A549 (cell line): Measurements from ENCODE around the gene PKP1. TPM values are rescaled to one million over a fixed set of nuclear protein-coding genes. Genes with fewer than 3 reads are reported as not detected.

Source experiments
- ATAC-seq, 2 experiments: fragments of 200-7000 bp in 1 of 2; fragments of >200 bp in 1 of 2; cut with Nextera tagmentation in 1 of 2; cut with Tn5 transposase in 1 of 2; 3 replicates each; pipeline versions ENCODE4 v1.8.0 to v1.9.1; 2018 to 2020; ENCODE audit warnings: mild to moderate bottlenecking in 1 of 2, moderate library complexity in 1 of 2
- CTCF ChIA-PET: fragments of 300-600 bp; sonication (Branson Sonifier 250); formaldehyde crosslinking; extraction: SDS; loops from one replicate; lab custom pipeline; 2021; ENCODE audit warnings: antibody characterized with exemption, inconsistent platforms; lab: Yijun Ruan, JAX
- POLR2A ChIA-PET: fragments of 350-600 bp; formaldehyde crosslinking; extraction: SDS; loops from one replicate; lab custom pipeline; 2021; ENCODE audit warnings: antibody characterized with exemption, inconsistent platforms; lab: Yijun Ruan, JAX
- DNase-seq, 2 experiments: peaks; one replicate each; pipeline versions ENCODE4 v3.0.0 to v3.0.0-alpha.2; 2011 to 2016; ENCODE audit warnings: low read depth in 1 of 2, low spot score in 1 of 2
- FAIRE-seq: peaks from 2 replicates; lab custom pipeline; 2011; peaks lifted over from hg19 to GRCh38; lab: Jason Lieb, UNC
- H3K27ac ChIP-seq, 2 experiments: fragments of >200 bp; sonication (Bioruptor Twin); formaldehyde crosslinking; 3 replicates each; pipeline ENCODE4 v1.5.1; 2016 to 2017
- H3K4me1 ChIP-seq: fragments of >200 bp; sonication (Bioruptor Twin); formaldehyde crosslinking; 3 replicates; pipeline ENCODE4 v1.6.1; 2016
- H3K4me2 ChIP-seq: fragments of >200 bp; sonication (Bioruptor Twin); formaldehyde crosslinking; 3 replicates; pipeline ENCODE4 v1.6.1; 2016
- H3K4me3 ChIP-seq: fragments of >200 bp; sonication (Bioruptor Twin); formaldehyde crosslinking; 3 replicates; pipeline ENCODE4 v1.5.1; 2016
- H3K9me3 ChIP-seq: fragments of >200 bp; sonication (Bioruptor Twin); formaldehyde crosslinking; 3 replicates; pipeline ENCODE4 v1.6.1; 2016
- CEBPB ChIP-seq, 2 experiments: fragments of >200 bp in 1 of 2; sonication (Bioruptor Twin) in 1 of 2; formaldehyde crosslinking in 1 of 2; IDR thresholded peaks; 2 replicates each; pipeline ENCODE4 v1.6.1; 2012 to 2016
- EHMT2 ChIP-seq: fragments of 200-600 bp; sonication (generic); IDR thresholded peaks from 2 replicates; pipeline ENCODE4 v1.6.1; 2016; ENCODE audit warnings: antibody characterized with exemption, low read depth, mild to moderate bottlenecking, moderate library complexity
- ESRRA ChIP-seq: fragments of 150-350 bp; IDR thresholded peaks from 2 replicates; pipeline ENCODE4 v1.6.1; 2014; ENCODE audit warnings: mild to moderate bottlenecking, low read length, borderline replicate concordance
- FOSL2 ChIP-seq, 2 experiments: fragments of 450-650 bp in 1 of 2; fragments of >200 bp in 1 of 2; sonication (Bioruptor Twin) in 1 of 2; formaldehyde crosslinking; IDR thresholded peaks; 2 replicates each; pipeline versions ENCODE4 v1.5.0 to v1.6.1; 2016 to 2020; ENCODE audit warnings: mild to moderate bottlenecking in 1 of 2, moderate library complexity in 1 of 2
- HEYL ChIP-seq: fragments of 250-450 bp; sonication (Bioruptor Pico); IDR thresholded peaks from 2 replicates; pipeline ENCODE4 v1.8.0; 2021; ENCODE audit warnings: mild to moderate bottlenecking, moderate library complexity
- HOXA7 ChIP-seq: fragments of 250-450 bp; sonication (Bioruptor Pico); IDR thresholded peaks from 2 replicates; pipeline ENCODE4 v1.5.0; 2020; ENCODE audit warnings: mild to moderate bottlenecking, moderate library complexity
- HOXB5 ChIP-seq: fragments of 250-450 bp; sonication (Bioruptor Pico); IDR thresholded peaks from 2 replicates; pipeline ENCODE4 v1.5.0; 2020; ENCODE audit warnings: mild to moderate bottlenecking, moderate library complexity
- JUNB ChIP-seq: fragments of >200 bp; sonication (Bioruptor Twin); formaldehyde crosslinking; IDR thresholded peaks from 2 replicates; pipeline ENCODE4 v1.6.1; 2016
- MAFK ChIP-seq: fragments of 450-650 bp; IDR thresholded peaks from 2 replicates; pipeline ENCODE4 v1.6.1; 2014; ENCODE audit not compliant: partially characterized antibody
- MAZ ChIP-seq: fragments of 150-350 bp; IDR thresholded peaks from 2 replicates; pipeline ENCODE4 v1.6.1; 2014; ENCODE audit warnings: antibody characterized with exemption, low read depth, low read length, borderline replicate concordance
- MYC ChIP-seq: IDR thresholded peaks from 2 replicates; pipeline ENCODE4 v1.6.1; 2012; ENCODE audit warnings: mild to moderate bottlenecking, inconsistent platforms, low read length, improper control_type of control experiment, borderline replicate concordance
- NPAS2 ChIP-seq: fragments of 250-450 bp; sonication (Bioruptor Pico); IDR thresholded peaks from 2 replicates; pipeline ENCODE4 v1.8.0; 2022; ENCODE audit warnings: mild to moderate bottlenecking, moderate library complexity, borderline replicate concordance
- NR3C1 ChIP-seq: fragments of >200 bp; sonication (Bioruptor Twin); formaldehyde crosslinking; IDR thresholded peaks from 3 replicates; pipeline ENCODE4 v1.6.1; 2017
- POLR2A ChIP-seq: IDR thresholded peaks from 2 replicates; pipeline ENCODE4 v1.6.1; 2012; ENCODE audit warnings: mild to moderate bottlenecking, low read length
- RARB ChIP-seq: fragments of 250-450 bp; sonication (Bioruptor Pico); IDR thresholded peaks from 2 replicates; pipeline ENCODE4 v1.8.0; 2021; ENCODE audit warnings: mild to moderate bottlenecking, moderate library complexity
- RCOR1 ChIP-seq: fragments of 150-350 bp; IDR thresholded peaks from 2 replicates; pipeline ENCODE4 v1.6.1; 2014; ENCODE audit warnings: antibody characterized with exemption, low read length, low read depth
- TFCP2L1 ChIP-seq: fragments of 250-450 bp; sonication (Bioruptor Pico); IDR thresholded peaks from 2 replicates; pipeline ENCODE4 v1.5.0; 2021; ENCODE audit warnings: mild to moderate bottlenecking
- TP53 ChIP-seq: fragments of 250-450 bp; sonication (Bioruptor Pico); IDR thresholded peaks from 2 replicates; pipeline ENCODE4 v1.5.0; 2021; ENCODE audit warnings: mild to moderate bottlenecking, moderate library complexity
- ZC3H11A ChIP-seq: fragments of 450-650 bp; IDR thresholded peaks from 2 replicates; pipeline ENCODE4 v1.6.1; 2014; ENCODE audit warnings: antibody characterized with exemption, mild to moderate bottlenecking
- WGBS: methylation state at CpG from one replicate; pipeline ENCODE4 v1.1.6; 2017; ENCODE audit errors: missing lambda C conversion rate; 5-methylcytosine and 5-hydroxymethylcytosine counted together
- polyA plus RNA-seq, 4 experiments: library from polyadenylated mRNA; depleted of rRNA in 3 of 4; stranded (reverse); fragments of >200 nt; fragmentation: RNase III in 1 of 4; extraction: RNeasy Plus Mini Kit Qiagen cat#74134 plus additional on column Dnase treatment in 1 of 4; gene quantifications; 2 replicates in 3 of 4; 3 replicates in 1 of 4; pipeline ENCODE4 v1.2.3, GENCODE V29; 2011 to 2017
- TF ChIP-seq, protein P1 (sequence below): fragments of 150-350 bp; IDR thresholded peaks from 2 replicates; pipeline ENCODE4 v1.6.1; 2014; ENCODE audit warnings: low read depth, mild to moderate bottlenecking, low read length
- TF ChIP-seq, protein P2 (sequence below): IDR thresholded peaks from 2 replicates; pipeline ENCODE4 v1.6.1; 2012
- TF ChIP-seq, protein P3 (sequence below): fragments of >200 bp; sonication (Bioruptor Twin); formaldehyde crosslinking; IDR thresholded peaks from 3 replicates; pipeline ENCODE4 v1.5.1; 2016
- TF ChIP-seq, protein P4 (sequence below): fragments of 250-450 bp; sonication (Bioruptor Pico); IDR thresholded peaks from 2 replicates; pipeline ENCODE4 v1.5.0; 2020; ENCODE audit warnings: low read depth, mild to moderate bottlenecking, moderate library complexity

Gene PKP1
- polyA plus RNA-seq, 2 of the 4 experiments (the other 2 are of a cell fraction): not detected

DNA sequence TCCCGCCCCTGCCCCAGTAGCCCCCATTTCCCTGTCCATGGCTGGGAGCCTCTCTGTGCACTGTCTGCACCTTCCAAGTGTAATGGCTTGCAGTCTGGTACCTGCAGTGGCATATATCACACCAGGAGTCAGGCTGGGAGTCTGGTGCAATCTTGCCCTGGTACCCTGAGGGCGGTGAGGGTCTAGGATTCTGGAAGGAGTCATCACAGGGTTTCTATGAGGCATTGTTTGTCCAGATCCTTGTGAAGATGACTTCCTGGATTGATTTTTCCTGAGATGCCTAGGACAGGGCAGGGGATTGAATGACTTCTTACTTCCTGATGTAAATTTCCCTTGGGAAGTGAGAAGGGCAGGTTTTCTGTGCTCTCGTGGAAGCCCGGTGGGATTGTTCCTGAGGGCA, 5.9 kb upstream of the PKP1 start:
- no peak for FAIRE-seq
- Histone ChIP-seq H3K4me2 (peak overlapping the region; percentile 25; the same call in 2 of the 3 replicates), H3K4me1 (peaks cover 40% of the 10 kb centered on the region), H3K27ac (peak overlapping the region; percentile 87; a peak in 5 of 6 replicates), H3K4me3 (no peak overlapping the region), H3K9me3 (no peaks in the 10 kb centered on the region)
- DNase-seq: peak in 1 of 2 experiments; percentile 27
- CTCF ChIA-PET: interaction anchor here (0.6 to 1.3 kb wide), 2 partner anchors 23 to 235 kb away, joined by 3 read pairs; no protein-coding TSS in a partner anchor
- TF ChIP-seq NR3C1: no peak
- no peak for TF ChIP-seq NPAS2 (CRISPR knock-in tag)
- TF ChIP-seq, protein P1, sequence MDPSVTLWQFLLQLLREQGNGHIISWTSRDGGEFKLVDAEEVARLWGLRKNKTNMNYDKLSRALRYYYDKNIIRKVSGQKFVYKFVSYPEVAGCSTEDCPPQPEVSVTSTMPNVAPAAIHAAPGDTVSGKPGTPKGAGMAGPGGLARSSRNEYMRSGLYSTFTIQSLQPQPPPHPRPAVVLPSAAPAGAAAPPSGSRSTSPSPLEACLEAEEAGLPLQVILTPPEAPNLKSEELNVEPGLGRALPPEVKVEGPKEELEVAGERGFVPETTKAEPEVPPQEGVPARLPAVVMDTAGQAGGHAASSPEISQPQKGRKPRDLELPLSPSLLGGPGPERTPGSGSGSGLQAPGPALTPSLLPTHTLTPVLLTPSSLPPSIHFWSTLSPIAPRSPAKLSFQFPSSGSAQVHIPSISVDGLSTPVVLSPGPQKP: no peak
- no peak for TF ChIP-seq FOSL2 (IDR thresholded peaks at IDR 0.05)
- no peak for TF ChIP-seq FOSL2 (CRISPR knock-in tag; IDR thresholded peaks at IDR 0.05)
- no peak for TF ChIP-seq TP53 (CRISPR knock-in tag)
- no peak for TF ChIP-seq HOXB5
- TF ChIP-seq, protein P2, sequence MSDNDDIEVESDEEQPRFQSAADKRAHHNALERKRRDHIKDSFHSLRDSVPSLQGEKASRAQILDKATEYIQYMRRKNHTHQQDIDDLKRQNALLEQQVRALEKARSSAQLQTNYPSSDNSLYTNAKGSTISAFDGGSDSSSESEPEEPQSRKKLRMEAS: no peak
- 88% methylated on average over 3 of the region's 4 CpGs for WGBS
- no peak for ATAC-seq
- POLR2A ChIA-PET: interaction anchor here (0.6 kb wide), 1 partner anchor 655 kb away, joined by 3 read pairs; no protein-coding TSS in a partner anchor

DNA sequence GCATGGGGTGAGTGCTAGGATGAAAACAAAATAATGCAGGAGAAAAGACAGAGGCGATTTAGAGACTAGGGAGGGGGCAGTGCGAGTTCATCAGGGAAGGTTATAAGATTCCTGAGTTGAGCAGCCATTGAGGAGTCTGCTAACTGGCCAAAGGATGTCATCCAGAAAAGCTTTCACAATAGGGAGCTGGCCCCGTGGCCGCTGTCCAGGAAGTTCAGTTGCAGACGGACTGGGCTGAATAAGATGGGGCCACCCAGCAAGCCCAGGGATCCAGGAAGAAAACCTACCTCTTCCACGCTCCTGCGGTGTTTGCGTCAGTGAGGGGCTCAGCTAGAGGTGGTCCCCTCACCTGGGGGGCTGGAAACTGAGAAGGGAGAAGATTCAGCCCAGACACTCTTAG, 4.0 kb upstream of the PKP1 start:
- Histone ChIP-seq H3K4me1 (peaks cover 38% of the 10 kb centered on the region), H3K9me3 (no peaks in the 10 kb centered on the region), H3K4me2 (no peak overlapping the region), H3K4me3 (no peak overlapping the region), H3K27ac (no peak overlapping the region)
- DNase-seq: no peak
- ChIA-PET POLR2A (no interaction called here), CTCF (interaction anchor here (0.9 to 2.1 kb wide), 5 partner anchors 10 to 82 kb away, joined by 3 to 9 read pairs (median 4); no protein-coding TSS in a partner anchor)
- no peak for ATAC-seq
- FAIRE-seq: no peak
- TF ChIP-seq HEYL (CRISPR knock-in tag): no peak
- TF ChIP-seq, protein P3, sequence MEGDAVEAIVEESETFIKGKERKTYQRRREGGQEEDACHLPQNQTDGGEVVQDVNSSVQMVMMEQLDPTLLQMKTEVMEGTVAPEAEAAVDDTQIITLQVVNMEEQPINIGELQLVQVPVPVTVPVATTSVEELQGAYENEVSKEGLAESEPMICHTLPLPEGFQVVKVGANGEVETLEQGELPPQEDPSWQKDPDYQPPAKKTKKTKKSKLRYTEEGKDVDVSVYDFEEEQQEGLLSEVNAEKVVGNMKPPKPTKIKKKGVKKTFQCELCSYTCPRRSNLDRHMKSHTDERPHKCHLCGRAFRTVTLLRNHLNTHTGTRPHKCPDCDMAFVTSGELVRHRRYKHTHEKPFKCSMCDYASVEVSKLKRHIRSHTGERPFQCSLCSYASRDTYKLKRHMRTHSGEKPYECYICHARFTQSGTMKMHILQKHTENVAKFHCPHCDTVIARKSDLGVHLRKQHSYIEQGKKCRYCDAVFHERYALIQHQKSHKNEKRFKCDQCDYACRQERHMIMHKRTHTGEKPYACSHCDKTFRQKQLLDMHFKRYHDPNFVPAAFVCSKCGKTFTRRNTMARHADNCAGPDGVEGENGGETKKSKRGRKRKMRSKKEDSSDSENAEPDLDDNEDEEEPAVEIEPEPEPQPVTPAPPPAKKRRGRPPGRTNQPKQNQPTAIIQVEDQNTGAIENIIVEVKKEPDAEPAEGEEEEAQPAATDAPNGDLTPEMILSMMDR: no peak
- no peak for TF ChIP-seq JUNB
- TF ChIP-seq MAZ: no peak
- 72% methylated on average over 8 of the region's 8 CpGs for WGBS

DNA sequence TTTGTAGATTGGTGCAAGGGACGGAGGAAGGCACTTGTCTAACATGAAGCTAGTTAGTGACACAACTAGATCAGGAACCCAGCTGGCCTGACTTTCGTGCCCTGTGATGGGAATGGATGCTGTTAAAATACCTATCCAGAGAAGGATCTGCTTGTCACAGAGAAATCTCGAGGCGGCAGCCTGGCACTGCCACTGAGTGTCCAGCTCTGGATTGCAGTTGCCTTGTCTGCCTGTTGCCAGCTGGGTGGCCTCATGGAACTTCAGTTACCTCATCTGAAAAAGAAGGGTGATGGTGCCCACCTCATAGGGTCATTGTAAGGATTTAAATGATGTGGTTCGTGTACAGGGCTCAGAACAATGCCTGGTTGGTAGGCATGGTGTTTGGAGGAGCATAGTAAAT, 2.4 kb upstream of the PKP1 start:
- ATAC-seq (no peak), FAIRE-seq (no peak), DNase-seq (no peak)
- 68% methylated on average over 5 of the region's 5 CpGs for WGBS
- H3K4me1 ChIP-seq: peaks cover 22% of the 10 kb centered on the region
- ChIA-PET POLR2A (no interaction called here), CTCF (interaction anchor here (0.9 to 2.9 kb wide), 7 partner anchors 11 to 166 kb away, joined by 3 to 19 read pairs (median 4); no protein-coding TSS in a partner anchor)
- H3K27ac ChIP-seq: no peak overlapping the region
- no peak overlapping the region for H3K4me3 ChIP-seq
- H3K4me2 ChIP-seq: no peak overlapping the region
- TF ChIP-seq JUNB (no peak), RARB (CRISPR knock-in tag) (no peak), POLR2A (no peak), MYC (no peak), CEBPB (IDR thresholded peaks at IDR 0.05) (no peak), ESRRA (no peak), HOXA7 (CRISPR knock-in tag) (no peak), RCOR1 (no peak), ZC3H11A (no peak), EHMT2 (no peak), TFCP2L1 (CRISPR knock-in tag) (no peak), MAFK (no peak)
- TF ChIP-seq, protein P4, sequence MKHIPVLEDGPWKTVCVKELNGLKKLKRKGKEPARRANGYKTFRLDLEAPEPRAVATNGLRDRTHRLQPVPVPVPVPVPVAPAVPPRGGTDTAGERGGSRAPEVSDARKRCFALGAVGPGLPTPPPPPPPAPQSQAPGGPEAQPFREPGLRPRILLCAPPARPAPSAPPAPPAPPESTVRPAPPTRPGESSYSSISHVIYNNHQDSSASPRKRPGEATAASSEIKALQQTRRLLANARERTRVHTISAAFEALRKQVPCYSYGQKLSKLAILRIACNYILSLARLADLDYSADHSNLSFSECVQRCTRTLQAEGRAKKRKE (CRISPR knock-in tag): no peak
- H3K9me3 ChIP-seq: no peaks in the 10 kb centered on the region
